Uterus (tissue), 4 donors: Measurements from ENCODE around the gene PSKH1. TPM values are rescaled to one million over a fixed set of nuclear protein-coding genes. Genes with fewer than 3 reads are reported as not detected.

Source experiments
- DNase-seq, 2 donors: peaks; one replicate each; pipeline ENCODE4 v3.0.0-alpha.2; 2019 to 2020
- H3K27ac ChIP-seq, 2 donors: fragments of 200-600 bp; sonication (generic); 1 replicate in 1 of 2; 2 replicates in 1 of 2; pipeline ENCODE4 v1.5.1; 2016 to 2018
- H3K27me3 ChIP-seq, 2 donors: fragments of 200-600 bp; sonication (generic); one replicate each; pipeline ENCODE4 v1.5.1; 2018 to 2019; ENCODE audit warnings: control low read depth in 1 of 2
- H3K36me3 ChIP-seq, 2 donors: fragments of 200-600 bp; sonication (generic); one replicate each; pipeline ENCODE4 v1.5.1; 2019; ENCODE audit warnings: control low read depth in 1 of 2
- H3K4me1 ChIP-seq, 2 donors: fragments of 200-600 bp; sonication (generic); one replicate each; pipeline ENCODE4 v1.5.1; 2018 to 2019; ENCODE audit warnings: control low read depth in 1 of 2
- H3K4me3 ChIP-seq, 2 donors: fragments of 200-600 bp; sonication (generic); 1 replicate in 1 of 2; 2 replicates in 1 of 2; pipeline ENCODE4 v1.5.1; 2018 to 2019; ENCODE audit warnings: mild to moderate bottlenecking in 1 of 2
- H3K9me3 ChIP-seq, 2 donors: fragments of 200-600 bp; sonication (generic); one replicate each; pipeline ENCODE4 v1.5.1; 2019; ENCODE audit warnings: control low read depth in 1 of 2
- POLR2A ChIP-seq, 2 donors: fragments of 450-650 bp; IDR thresholded peaks; one replicate each; pipeline ENCODE4 v1.6.1; 2016; ENCODE audit warnings: antibody characterized with exemption in 2 of 2, mild to moderate bottlenecking in 1 of 2, moderate library complexity in 1 of 2
- intact Hi-C: fragments of 100-400 bp; cut with DNase I; formaldehyde crosslinking; loops from one replicate; pipeline ENCODE4 v1.15.1; 2023; ENCODE audit warnings: low total_unique reads
- total RNA-seq, 4 donors: library from RNA; depleted of rRNA in 3 of 4; stranded (reverse); fragments of >200 nt in 3 of 4; gene quantifications; one replicate each; pipeline versions ENCODE4 v1.1.0 to v1.2.4, GENCODE V29; 2014 to 2023
- TF ChIP-seq, protein P1 (sequence below), 4 experiments: fragments of 200-600 bp in 2 of 4; fragments of 450-650 bp in 2 of 4; sonication (generic) in 2 of 4; IDR thresholded peaks; one replicate each; pipeline ENCODE4 v1.5.1; 2016 to 2019; ENCODE audit warnings: antibody characterized with exemption in 4 of 4, mild to moderate bottlenecking in 2 of 4, moderate library complexity in 1 of 4
- donor health status: DM: yes; HTN: yes; CAD: no.

PSKH1 gene
- total RNA-seq, 4 donors from 2014 or later, result 3.1 to 34.3 (median 24.5) TPM

DNA sequence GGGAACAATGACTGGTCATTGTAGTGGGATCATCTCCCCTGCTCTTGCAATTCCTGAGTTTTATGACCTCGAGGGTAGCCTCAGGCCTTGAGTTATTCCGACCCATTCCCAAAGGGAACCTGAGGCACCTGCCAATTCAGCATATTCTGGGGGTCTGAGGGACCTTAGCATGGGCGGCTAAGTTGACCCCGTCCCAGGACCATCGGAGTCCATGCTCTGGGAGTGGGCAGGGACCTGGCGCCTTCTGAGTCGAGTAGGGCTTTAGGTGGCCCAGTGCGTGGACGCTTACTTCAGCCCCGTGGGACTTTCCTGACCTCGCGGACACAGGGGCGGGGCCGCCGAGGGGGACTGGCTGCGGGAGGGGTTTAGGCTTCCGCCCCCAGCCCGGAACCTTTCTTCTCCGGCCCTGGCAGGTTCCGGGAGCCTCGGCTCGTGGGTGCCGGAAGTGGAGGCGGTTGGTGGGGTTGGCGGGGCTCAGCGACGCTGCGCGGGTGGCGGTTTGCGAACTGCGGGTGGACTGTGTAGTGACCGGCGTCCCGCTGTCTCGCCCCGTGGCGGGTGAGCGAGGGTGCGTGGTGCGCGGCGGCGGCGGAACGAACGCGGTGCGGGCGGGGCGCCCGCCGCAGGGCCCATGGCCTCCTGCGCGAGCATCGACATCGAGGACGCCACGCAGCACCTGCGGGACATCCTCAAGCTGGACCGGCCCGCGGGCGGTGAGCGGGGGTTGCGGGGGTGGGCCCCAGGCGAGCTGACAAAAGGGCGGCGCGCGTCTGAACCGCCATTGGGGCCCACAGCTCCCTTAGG is 20.2 kb upstream of the PSKH1 start, which contains the start of gene EDC4:
EDC4 (plus strand) TSS at position 422 of the 804 bp plus-strand sequence; CDS start at position 632, 210 bp downstream.
- peak; percentile 75 to 85 for DNase-seq
- peak within 1 kb of the TSS; percentile 78 to 96 for H3K4me3 ChIP-seq
- H3K36me3 ChIP-seq, result no peaks in the 10 kb centered on the region
- H3K4me1 ChIP-seq, result peaks cover 3 to 11% of the 10 kb centered on the region in 2 donors
- intact Hi-C loops, result no loop called here
- H3K27me3 ChIP-seq, result no peaks in the 10 kb centered on the region
- no peaks in the 10 kb centered on the region for H3K9me3 ChIP-seq
- peak in 1 of 2 donors; percentile 73 for TF ChIP-seq POLR2A (IDR thresholded peaks at IDR 0.05)
- TF ChIP-seq, protein P1, sequence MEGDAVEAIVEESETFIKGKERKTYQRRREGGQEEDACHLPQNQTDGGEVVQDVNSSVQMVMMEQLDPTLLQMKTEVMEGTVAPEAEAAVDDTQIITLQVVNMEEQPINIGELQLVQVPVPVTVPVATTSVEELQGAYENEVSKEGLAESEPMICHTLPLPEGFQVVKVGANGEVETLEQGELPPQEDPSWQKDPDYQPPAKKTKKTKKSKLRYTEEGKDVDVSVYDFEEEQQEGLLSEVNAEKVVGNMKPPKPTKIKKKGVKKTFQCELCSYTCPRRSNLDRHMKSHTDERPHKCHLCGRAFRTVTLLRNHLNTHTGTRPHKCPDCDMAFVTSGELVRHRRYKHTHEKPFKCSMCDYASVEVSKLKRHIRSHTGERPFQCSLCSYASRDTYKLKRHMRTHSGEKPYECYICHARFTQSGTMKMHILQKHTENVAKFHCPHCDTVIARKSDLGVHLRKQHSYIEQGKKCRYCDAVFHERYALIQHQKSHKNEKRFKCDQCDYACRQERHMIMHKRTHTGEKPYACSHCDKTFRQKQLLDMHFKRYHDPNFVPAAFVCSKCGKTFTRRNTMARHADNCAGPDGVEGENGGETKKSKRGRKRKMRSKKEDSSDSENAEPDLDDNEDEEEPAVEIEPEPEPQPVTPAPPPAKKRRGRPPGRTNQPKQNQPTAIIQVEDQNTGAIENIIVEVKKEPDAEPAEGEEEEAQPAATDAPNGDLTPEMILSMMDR (IDR thresholded peaks at IDR 0.05), result peak in 1 of 4 experiments; percentile 29
- peak within 1 kb of the TSS; percentile 76 to 77 for H3K27ac ChIP-seq

DNA sequence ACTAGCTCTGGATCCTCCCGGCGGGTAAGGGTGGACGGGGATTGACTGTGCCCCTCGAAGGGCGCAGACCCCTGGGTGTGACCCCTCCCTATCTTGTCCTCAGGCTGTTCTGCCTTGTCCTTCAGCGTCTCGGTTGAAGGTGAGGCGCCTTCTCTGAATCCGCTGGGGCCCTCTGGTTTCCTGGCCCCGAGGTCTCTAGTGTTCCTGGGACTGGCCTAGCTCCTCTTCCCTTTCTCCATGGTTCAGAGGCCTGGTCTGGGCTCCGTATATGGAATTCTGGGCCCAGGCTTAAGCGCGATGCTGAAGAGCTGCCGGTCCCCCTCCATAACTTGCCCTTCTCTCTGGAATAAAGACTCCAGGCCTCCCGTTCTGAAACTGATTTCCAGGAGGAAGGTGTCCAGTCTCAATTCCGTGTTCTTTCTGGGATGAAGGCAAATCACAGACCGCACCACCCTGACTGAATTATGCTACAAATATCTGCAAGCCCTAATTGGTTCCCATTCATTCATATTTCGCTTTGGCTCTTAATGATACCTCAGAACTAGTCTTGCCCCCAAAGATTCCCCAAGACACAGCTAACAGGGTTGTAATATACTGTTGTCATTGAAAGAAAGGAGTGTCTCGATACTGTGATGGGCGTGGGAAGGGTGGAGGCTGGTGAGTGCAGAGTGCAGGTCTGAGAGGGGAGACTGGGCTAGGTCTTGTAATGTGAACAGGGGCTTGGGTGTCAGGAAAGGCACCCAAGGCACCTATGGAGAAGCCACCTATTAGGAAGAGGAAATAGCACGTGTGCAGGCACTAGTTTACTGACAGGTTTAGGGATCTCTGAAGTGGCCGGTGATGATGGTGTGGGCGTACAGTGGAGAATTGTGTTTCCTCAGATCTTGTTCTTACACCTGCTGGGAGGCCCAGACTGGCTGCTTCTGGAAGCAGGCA is 19.4 kb upstream of the PSKH1 start:
- intact Hi-C loops, result no loop called here
- peaks cover 3 to 11% of the 10 kb centered on the region in 2 donors for H3K4me1 ChIP-seq
- H3K9me3 ChIP-seq, result no peaks in the 10 kb centered on the region
- TF ChIP-seq POLR2A (IDR thresholded peaks at IDR 0.05), result no peak
- TF ChIP-seq, protein P1 (IDR thresholded peaks at IDR 0.05), result no peak
- peak overlapping the region; percentile 76 to 77 for H3K27ac ChIP-seq
- no peaks in the 10 kb centered on the region for H3K27me3 ChIP-seq
- H3K36me3 ChIP-seq, result no peaks in the 10 kb centered on the region
- DNase-seq, result no peak
- peak overlapping the region; percentile 78 to 96 for H3K4me3 ChIP-seq

DNA sequence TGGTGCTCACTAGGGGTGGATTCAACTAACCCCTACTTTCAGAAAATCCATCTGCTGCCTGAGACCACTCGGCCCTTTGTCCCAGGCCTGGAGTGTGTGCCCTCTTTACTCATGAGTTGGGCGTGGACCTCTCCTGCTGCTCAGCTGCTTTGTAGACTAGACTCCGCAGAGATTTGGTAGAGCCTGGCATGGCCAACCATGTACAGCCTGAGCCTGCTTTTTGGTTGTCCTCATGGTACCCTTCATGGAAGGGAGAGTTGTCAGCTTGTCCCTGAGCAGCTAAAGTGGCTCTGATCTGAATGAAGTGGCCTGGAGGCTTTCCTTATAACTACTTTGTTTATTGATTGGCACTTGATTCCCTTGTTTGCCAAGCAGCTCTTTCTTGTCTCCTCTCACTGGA is 18.7 kb upstream of the PSKH1 start:
- peak overlapping the region in 1 of 2 donors; percentile 96 for H3K4me3 ChIP-seq
- no peaks in the 10 kb centered on the region for H3K27me3 ChIP-seq
- no peak overlapping the region for H3K27ac ChIP-seq
- H3K36me3 ChIP-seq, result no peaks in the 10 kb centered on the region
- TF ChIP-seq, protein P1 (IDR thresholded peaks at IDR 0.05), result no peak
- TF ChIP-seq POLR2A (IDR thresholded peaks at IDR 0.05), result no peak
- H3K4me1 ChIP-seq, result peaks cover 3 to 11% of the 10 kb centered on the region in 2 donors
- intact Hi-C loops, result no loop called here
- no peak for DNase-seq
- no peaks in the 10 kb centered on the region for H3K9me3 ChIP-seq

DNA sequence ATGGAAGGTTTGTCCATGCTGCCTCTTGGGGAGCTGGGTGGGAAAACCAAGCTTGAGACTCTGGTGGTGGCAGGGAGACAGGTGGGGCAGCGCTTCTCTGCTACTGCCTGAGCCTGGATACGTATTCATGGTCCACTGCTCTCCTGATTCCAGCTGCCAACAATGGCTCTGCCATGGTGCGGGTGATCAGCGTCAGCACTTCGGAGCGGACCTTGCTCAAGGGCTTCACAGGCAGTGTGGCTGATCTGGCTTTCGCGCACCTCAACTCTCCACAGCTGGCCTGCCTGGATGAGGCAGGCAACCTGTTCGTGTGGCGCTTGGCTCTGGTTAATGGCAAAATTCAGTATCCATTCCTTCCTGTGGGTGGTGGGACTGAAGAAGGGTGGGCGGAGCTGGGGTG is 16.0 kb upstream of the PSKH1 start:
- intact Hi-C loops, result no loop called here
- Histone ChIP-seq H3K36me3 (no peaks in the 10 kb centered on the region), H3K4me1 (peaks cover 3 to 11% of the 10 kb centered on the region in 2 donors), H3K27ac (no peak overlapping the region), H3K9me3 (no peaks in the 10 kb centered on the region), H3K4me3 (no peak overlapping the region), H3K27me3 (no peaks in the 10 kb centered on the region)
- TF ChIP-seq POLR2A (IDR thresholded peaks at IDR 0.05), result no peak
- TF ChIP-seq, protein P1 (IDR thresholded peaks at IDR 0.05), result no peak
- no peak for DNase-seq
